ENCODE measurements around the gene RNPEPL1.

Gene RNPEPL1

DNA sequence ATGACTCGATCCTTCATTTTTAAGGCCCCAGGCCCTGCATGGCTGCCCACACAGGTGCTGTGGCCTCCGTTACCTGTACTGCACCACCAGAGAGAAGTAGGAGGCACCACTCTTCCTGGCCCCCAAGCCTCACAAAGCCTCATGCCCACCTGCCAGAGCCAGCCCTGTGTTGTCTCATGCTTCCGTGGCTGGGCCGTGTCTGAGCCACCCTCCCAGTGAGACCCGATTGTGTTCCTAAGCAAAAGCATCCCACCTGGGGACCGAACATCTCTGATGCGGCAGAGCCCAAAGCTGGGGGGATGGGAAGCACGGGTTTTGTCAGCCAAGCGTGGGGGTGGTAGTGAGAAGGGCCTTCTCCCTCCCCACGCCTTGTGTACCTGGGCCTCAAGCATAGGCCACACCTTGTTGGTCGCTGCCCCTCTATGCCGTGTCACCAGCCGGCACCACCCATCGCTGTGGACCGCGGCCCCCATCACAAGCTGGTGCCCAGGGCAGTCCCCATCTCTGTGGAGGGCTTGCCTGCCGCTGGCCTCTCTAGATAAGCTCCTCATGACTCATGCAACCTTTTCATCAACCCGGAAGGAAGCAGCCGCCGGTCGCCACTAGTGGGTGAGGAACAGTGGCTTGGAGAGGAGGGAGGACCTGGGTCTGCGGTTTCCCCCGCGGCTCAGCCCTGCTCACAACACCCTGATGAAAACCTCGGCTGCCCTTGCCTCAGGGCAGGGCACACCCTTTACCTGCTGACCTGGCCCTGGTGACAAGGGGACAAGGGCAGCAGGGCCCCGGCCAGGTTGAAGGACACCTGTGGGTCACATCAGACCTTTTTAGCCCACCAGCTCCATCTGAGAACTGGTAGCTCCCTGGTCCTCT is 2.7 kb upstream of the RNPEPL1 start:
- DNase-seq: peak; percentile 77 to 80

GRCh38 chr2:240566203-240567136 is 1.8 kb upstream of the RNPEPL1 start:
- DNase-seq: peak; percentile 92 to 94

DNA sequence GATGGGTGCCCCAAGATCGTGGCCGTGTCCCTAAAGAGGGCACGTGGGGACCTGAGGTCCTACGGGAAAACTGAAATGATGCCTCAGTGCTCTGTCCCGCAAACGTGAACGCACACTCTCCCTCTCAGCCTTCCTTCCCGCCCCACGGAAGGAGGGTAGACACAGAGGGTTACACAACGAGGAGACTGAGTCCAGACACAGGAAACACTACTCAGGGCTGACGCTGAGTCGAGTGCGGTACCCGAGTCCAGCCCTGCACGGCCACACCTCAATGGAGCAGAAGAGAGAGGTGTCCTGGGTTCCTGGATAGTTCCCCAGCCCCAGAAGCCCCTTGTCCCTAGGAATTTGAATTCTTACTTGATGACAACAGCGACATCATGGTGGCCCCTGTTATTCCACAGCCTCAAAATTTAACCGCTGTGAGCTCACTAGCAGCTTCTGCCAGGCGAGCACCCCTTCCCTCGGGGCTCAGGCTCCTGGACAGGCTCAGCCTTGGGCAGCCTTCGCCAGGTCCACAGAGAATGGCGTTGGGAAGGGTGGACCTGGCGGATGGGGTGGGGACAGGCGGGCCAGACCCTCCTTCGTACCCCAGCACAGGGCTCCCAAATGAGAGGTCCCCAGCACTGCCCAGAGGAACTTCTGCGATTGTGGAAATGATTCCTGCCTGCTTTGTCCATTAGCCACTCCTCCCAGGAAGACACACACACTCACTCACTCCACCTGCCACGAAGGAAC is 980 bp upstream of the RNPEPL1 start:
- no peak for DNase-seq

- no peak for DNase-seq
Observed at GRCh38 chr2:240568678-240569522, 616 bp downstream of the RNPEPL1 start.

GRCh38 chr2:240569523-240569997 is 1.3 kb downstream of the RNPEPL1 start:
- DNase-seq: no peak

GRCh38 chr2:240569998-240570530 is 1.8 kb downstream of the RNPEPL1 start:
- no peak for DNase-seq

DNA sequence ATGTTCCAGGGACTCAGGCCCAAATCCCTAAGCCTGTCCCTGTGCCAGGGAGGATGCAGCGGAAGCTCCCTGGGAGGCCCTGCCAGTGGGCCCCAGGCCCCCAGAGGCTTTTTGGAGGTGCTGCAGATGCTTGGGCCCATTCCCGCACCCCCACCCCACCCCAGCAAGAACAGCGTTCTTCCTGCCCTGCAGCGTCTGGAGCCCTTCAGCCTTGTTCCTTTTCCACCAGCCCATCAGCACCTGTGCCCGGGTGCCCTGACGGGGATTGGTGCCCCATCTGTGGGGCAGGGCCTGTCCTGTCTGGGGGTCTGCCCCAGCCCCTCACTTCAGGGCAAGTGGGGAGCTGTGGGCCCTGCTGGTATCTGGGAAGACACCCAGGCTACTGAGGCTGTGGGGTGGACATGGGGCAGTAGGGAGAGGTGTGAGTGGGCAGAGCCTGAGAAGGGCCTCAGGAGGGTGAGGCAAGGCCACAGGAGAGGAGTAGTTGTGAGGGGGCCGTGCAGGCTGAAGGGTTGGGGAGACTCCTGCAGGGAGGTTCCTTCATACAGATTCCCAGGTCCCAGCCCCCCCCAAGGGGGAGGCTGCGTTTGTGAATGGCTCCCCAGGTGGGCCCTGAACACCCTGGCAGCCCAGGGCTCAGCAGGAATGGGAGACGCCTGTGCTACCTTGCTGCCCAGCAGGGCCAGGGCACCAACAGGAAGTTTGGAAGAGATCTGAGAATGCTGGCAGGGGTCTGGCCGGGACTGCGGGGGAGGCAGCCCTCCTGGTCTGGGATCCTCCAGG is 2.4 kb downstream of the RNPEPL1 start:
- DNase-seq: no peak

GRCh38 chr2:240571314-240571973 is 3.2 kb downstream of the RNPEPL1 start:
- no peak for DNase-seq

- no peak for DNase-seq
Observed at GRCh38 chr2:240572141-240573031, 4.1 kb downstream of the RNPEPL1 start.

DNA sequence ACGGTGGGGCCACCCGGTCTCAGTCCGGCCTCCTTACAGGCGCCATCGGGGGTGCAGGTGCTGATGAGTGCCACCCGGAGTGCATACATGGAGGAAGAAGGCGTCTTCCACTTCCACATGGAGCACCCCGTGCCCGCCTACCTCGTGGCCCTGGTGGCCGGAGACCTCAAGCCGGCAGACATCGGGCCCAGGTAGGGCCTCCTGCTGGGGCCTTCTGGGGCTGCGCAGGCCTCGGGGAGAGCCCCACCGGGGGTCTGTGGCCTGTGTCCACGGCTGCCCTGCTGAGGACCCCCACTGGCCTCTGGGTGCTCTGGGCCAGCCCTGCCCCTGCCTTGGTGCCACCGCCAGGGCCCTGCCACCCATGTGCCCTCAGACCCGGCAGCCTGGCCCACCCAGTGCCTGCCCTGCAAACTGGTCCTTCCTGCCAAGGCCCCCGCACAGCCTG is 4.8 kb downstream of the RNPEPL1 start:
- no peak for DNase-seq

DNA sequence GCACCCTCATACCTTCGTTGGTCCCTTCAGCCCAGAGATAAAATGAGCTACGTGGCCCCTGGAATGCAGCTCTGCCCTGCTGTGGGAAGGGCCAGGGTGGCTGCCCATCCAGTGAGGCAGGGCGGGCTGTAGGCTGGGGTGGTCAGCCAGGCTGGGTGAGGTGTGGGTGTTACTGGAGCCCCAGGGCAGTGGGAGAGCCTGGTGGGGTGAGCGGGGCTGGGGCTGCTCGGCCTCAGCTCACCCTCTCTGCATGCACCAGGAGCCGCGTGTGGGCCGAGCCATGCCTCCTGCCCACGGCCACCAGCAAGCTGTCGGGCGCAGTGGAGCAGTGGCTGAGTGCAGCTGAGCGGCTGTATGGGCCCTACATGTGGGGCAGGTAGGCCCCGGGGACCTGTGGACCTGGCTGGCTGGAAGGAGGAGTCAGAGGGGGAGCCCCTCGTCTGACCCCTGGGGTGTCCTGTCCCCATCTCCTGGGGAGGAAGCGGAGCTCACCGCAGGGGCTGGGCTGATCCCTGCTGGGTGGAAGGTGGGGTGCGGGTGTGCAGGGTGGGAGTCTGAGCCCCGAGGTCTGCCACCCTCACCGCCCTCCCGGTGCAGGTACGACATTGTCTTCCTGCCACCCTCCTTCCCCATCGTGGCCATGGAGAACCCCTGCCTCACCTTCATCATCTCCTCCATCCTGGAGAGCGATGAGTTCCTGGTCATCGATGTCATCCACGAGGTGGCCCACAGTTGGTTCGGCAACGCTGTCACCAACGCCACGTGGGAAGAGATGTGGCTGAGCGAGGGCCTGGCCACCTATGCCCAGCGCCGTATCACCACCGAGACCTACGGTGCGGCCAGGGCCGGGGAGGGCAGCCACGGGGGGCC is 5.5 kb downstream of the RNPEPL1 start:
- DNase-seq: no peak

- no peak for DNase-seq
Observed at GRCh38 chr2:240574386-240575100, 6.3 kb downstream of the RNPEPL1 start.

DNA sequence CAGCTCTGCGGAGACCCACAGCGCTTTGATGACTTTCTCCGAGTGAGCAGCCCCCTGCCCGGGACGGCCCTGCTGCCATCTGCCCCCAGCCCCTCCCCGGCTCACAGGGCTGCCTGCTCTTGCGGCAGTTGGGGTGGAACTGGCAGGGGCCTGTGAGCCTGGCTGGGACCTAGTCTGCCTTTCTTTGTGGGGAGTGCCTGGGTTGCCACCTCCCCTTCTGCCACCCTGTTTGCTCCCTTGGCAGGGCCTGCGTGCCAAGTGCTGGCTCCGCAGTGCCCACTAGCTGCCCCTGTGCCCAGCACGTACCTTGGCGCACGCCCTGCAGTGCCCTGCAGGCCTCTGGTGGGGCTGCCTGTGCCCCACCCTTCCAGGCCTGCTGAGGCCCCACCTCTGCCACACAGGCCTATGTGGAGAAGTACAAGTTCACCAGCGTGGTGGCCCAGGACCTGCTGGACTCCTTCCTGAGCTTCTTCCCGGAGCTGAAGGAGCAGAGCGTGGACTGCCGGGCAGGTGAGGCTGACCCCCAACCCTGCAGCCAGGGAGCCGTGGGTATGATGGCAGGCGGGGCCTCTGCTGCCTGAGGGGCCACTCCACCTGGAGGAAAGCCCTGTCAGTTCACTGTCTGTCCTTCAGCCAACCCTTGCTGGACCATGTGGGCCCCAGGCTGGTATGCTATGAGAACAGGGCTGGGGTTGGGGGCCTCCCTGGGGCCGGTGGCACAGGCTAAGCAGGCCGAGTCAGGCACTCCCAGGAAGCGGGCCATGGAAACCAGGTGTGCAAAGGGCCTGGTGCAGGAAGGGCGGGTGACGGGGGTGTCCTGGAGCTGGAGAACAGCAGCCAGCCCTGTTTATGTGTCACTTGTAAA is 7.0 kb downstream of the RNPEPL1 start:
- no peak for DNase-seq

- DNase-seq: no peak
Observed at GRCh38 chr2:240576036-240576435, 7.8 kb downstream of the RNPEPL1 start.

DNA sequence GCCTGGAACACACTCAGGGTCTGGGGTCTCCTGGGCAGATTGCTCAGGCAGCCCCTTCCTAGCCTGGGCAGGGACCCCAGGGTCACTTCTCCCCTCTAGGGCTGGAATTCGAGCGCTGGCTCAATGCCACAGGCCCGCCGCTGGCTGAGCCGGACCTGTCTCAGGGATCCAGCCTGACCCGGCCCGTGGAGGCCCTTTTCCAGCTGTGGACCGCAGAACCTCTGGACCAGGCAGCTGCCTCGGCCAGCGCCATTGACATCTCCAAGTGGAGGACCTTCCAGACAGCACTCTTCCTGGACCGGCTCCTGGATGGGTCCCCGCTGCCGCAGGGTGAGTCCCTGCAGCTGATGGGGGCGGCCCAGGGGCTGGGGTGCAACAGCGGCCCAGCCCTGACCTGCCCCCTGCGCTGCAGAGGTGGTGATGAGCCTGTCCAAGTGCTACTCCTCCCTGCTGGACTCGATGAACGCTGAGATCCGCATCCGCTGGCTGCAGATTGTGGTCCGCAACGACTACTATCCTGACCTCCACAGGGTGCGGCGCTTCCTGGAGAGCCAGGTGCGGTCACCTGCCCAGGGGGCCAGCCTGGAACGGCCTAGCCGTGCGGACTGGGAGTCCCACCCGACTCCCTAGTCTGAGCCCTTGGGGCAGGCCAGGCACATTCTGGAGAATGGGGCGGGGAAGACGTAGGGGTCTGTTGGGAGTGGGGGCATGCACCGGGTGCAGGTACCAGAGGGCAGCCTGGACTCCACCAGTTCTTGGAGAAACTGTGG is 8.3 kb downstream of the RNPEPL1 start:
- no peak for DNase-seq

Data from stimulated activated CD4-positive, alpha-beta T cell treated with anti-CD3 and anti-CD28 coated beads, Interleukin-2, amount 100 ng/mL, for 48 hours (primary cell).